ENCODE data around the gene TMEM271. TPM values are rescaled to one million over a fixed set of nuclear protein-coding genes. Genes with fewer than 3 reads are reported as not detected.

The TMEM271 gene
- polyA plus RNA-seq, 4 donors: 0.05 TPM; not detected in 3

Other genes with a start within 250 kb of the TMEM271 start
- gene ZNF141, start 238.5 kb downstream of the TMEM271 start, polyA plus RNA-seq (ENCODE audit: insufficient read length in 4 of 4): 10 to 100 TPM; 23.7 to 35.1 (median 28.7) TPM
- 10 to 100 TPM; 33.3 to 45.6 (median 42.8) TPM for gene ZNF721, start 77.1 kb downstream of the TMEM271 start, polyA plus RNA-seq (ENCODE audit: insufficient read length in 4 of 4)
- gene PIGG, start 77.1 kb downstream of the TMEM271 start, polyA plus RNA-seq (ENCODE audit: insufficient read length in 4 of 4): 10 to 100 TPM; 54.7 to 69.4 (median 58.3) TPM
- gene PDE6B, start 49.3 kb upstream of the TMEM271 start, polyA plus RNA-seq (ENCODE audit: insufficient read length in 4 of 4): 10 to 100 TPM; 31.3 to 50.6 (median 38.7) TPM
- gene ATP5ME, start 98.0 kb upstream of the TMEM271 start, polyA plus RNA-seq (ENCODE audit: insufficient read length in 4 of 4): 100 to 1,000 TPM; 248 to 285 (median 271) TPM
- gene MYL5, start 98.2 kb upstream of the TMEM271 start, polyA plus RNA-seq (ENCODE audit: insufficient read length in 4 of 4): 10 to 100 TPM; 14.1 to 23.3 (median 17.8) TPM
- gene SLC49A3, start 112.9 kb upstream of the TMEM271 start, polyA plus RNA-seq (ENCODE audit: insufficient read length in 4 of 4): 1 to 10 TPM; 3.5 to 6.6 (median 4.2) TPM
- gene PCGF3, start 129.5 kb upstream of the TMEM271 start, polyA plus RNA-seq (ENCODE audit: insufficient read length in 4 of 4): 10 to 100 TPM; 64.9 to 76.9 (median 72.0) TPM
- gene CPLX1, start 249.8 kb upstream of the TMEM271 start, polyA plus RNA-seq (ENCODE audit: insufficient read length in 4 of 4): 1 to 10 TPM; 1.4 to 3.3 (median 1.9) TPM

Data from right renal pelvis (tissue), 4 donors.